ENCODE data around the gene HOMEZ.

The HOMEZ gene

DNA sequence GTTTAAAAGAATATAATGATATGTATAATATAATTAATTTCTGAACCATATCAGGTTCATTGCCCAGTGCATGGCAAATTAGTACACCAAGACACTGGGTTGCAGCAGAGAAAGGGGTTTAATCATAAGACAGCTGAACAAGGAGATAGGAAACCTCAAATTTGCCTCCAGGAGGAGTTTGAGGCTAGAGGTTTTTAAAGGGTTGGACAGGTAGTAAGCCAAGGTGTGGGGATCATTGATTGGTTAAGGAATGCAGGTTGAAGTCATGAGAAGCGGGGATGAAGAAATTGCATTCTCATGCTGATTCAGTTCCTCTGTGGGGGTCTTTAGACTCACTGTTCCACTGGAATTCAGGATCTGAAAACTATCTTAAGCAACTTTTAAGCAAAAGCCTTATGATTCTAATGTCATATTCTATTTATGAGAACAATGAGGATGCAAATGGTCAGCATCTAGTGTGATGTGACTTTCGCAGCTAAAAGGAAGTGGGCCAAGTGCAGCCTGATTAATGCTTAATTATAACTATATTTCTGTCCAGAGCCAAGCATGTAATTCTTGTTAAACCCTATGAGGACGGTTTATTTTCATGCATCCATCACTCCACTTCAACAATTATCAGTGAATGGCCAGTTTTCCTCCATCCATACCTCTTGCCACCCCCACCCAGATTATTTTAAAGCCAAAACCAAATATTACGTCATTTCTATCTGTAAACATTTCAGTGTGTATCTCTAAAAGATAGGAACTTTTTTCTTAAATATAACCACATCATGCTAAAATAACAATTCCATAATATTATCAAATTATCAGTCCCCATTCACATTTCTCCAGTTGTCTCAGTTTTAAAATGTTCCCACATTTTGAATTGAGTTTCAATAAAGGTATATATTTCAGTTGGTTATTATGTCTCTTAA lies 33.3 kb downstream of the HOMEZ start:
- TF ChIP-seq EZH2phosphoT487 (IDR thresholded peaks at IDR 0.05; ENCODE audit: low read length) (no peak), CTCF (IDR thresholded peaks at IDR 0.05; ENCODE audit: low read length) (no peak), EZH2 (optimal IDR thresholded peaks at IDR 0.05; ENCODE audit: low read depth, low read length) (no peak)
- H3K9me2 ChIP-seq (replicated peaks; ENCODE audit: insufficient read depth, low read length), result no peaks in the 10 kb centered on the region
- no peaks in the 10 kb centered on the region for H3K9me3 ChIP-seq (replicated peaks; ENCODE audit: insufficient read depth, low read length)
- no peak overlapping the region for H3K27ac ChIP-seq (ENCODE audit: low read length)
- no peaks in the 10 kb centered on the region for H3F3A ChIP-seq (ENCODE audit: insufficient read depth, low read length)
- H3K4me3 ChIP-seq (ENCODE audit: low read length), result no peak overlapping the region
- no peak overlapping the region for H3K4me2 ChIP-seq (ENCODE audit: low read depth, low read length)
- no peaks in the 10 kb centered on the region for H3K79me2 ChIP-seq (ENCODE audit: low read length)
- H2AFZ ChIP-seq (ENCODE audit: low read length), result no peak overlapping the region
- H3K36me3 ChIP-seq (replicated peaks; ENCODE audit: insufficient read depth, low read length), result no peaks in the 10 kb centered on the region
- no peaks in the 10 kb centered on the region for H3K27me3 ChIP-seq (replicated peaks; ENCODE audit: insufficient read depth, low read length)
- H3K9ac ChIP-seq (ENCODE audit: low read length), result no peak overlapping the region
- no peaks in the 10 kb centered on the region for H3K4me1 ChIP-seq (ENCODE audit: low read length)
- no peaks in the 10 kb centered on the region for H4K20me1 ChIP-seq (ENCODE audit: insufficient read depth, low read length)
- DNase-seq, result no peak

GRCh38 chr14:23252006-23252405 lies 33.9 kb downstream of the HOMEZ start:
- no peak overlapping the region for H3K9ac ChIP-seq (ENCODE audit: low read length)
- H3F3A ChIP-seq (ENCODE audit: insufficient read depth, low read length), result no peaks in the 10 kb centered on the region

GRCh38 chr14:23249824-23250223 lies 36.1 kb downstream of the HOMEZ start:
- H3K9ac ChIP-seq (ENCODE audit: low read length), result no peak overlapping the region
- H3K4me2 ChIP-seq (ENCODE audit: low read depth, low read length), result no peak overlapping the region
- H3K9me3 ChIP-seq (replicated peaks; ENCODE audit: insufficient read depth, low read length), result no peaks in the 10 kb centered on the region
- no peak overlapping the region for H2AFZ ChIP-seq (ENCODE audit: low read length)
- no peak overlapping the region for H3K27ac ChIP-seq (ENCODE audit: low read length)
- no peaks in the 10 kb centered on the region for H3F3A ChIP-seq (ENCODE audit: insufficient read depth, low read length)
- H3K9me2 ChIP-seq (replicated peaks; ENCODE audit: insufficient read depth, low read length), result no peaks in the 10 kb centered on the region
- H4K20me1 ChIP-seq (ENCODE audit: insufficient read depth, low read length), result no peaks in the 10 kb centered on the region
- no peaks in the 10 kb centered on the region for H3K79me2 ChIP-seq (ENCODE audit: low read length)
- H3K4me3 ChIP-seq (ENCODE audit: low read length), result no peak overlapping the region
- H3K27me3 ChIP-seq (replicated peaks; ENCODE audit: insufficient read depth, low read length), result no peaks in the 10 kb centered on the region
- H3K36me3 ChIP-seq (replicated peaks; ENCODE audit: insufficient read depth, low read length), result no peaks in the 10 kb centered on the region
- H3K4me1 ChIP-seq (ENCODE audit: low read length), result no peaks in the 10 kb centered on the region
- no peak for DNase-seq
- TF ChIP-seq EZH2 (optimal IDR thresholded peaks at IDR 0.05; ENCODE audit: low read depth, low read length), result no peak
- no peak for TF ChIP-seq EZH2phosphoT487 (IDR thresholded peaks at IDR 0.05; ENCODE audit: low read length)
- no peak for TF ChIP-seq CTCF (IDR thresholded peaks at IDR 0.05; ENCODE audit: low read length)

More at GRCh38 chr14:23252006-23252405, 33.9 kb downstream of the HOMEZ start:
- Histone ChIP-seq H4K20me1 (ENCODE audit: insufficient read depth, low read length) (no peaks in the 10 kb centered on the region), H3K36me3 (replicated peaks; ENCODE audit: insufficient read depth, low read length) (no peaks in the 10 kb centered on the region), H3K9me3 (replicated peaks; ENCODE audit: insufficient read depth, low read length) (no peaks in the 10 kb centered on the region), H2AFZ (ENCODE audit: low read length) (no peak overlapping the region), H3K79me2 (ENCODE audit: low read length) (no peaks in the 10 kb centered on the region), H3K27ac (ENCODE audit: low read length) (no peak overlapping the region), H3K4me3 (ENCODE audit: low read length) (no peak overlapping the region), H3K4me2 (ENCODE audit: low read depth, low read length) (no peak overlapping the region), H3K9me2 (replicated peaks; ENCODE audit: insufficient read depth, low read length) (no peaks in the 10 kb centered on the region), H3K27me3 (replicated peaks; ENCODE audit: insufficient read depth, low read length) (no peaks in the 10 kb centered on the region), H3K4me1 (ENCODE audit: low read length) (no peaks in the 10 kb centered on the region)
- TF ChIP-seq EZH2phosphoT487 (IDR thresholded peaks at IDR 0.05; ENCODE audit: low read length) (no peak), EZH2 (optimal IDR thresholded peaks at IDR 0.05; ENCODE audit: low read depth, low read length) (no peak), CTCF (IDR thresholded peaks at IDR 0.05; ENCODE audit: low read length) (no peak)
- DNase-seq, result no peak
